HepG2 (cell line): ENCODE measurements around the gene NFYB. TPM values are rescaled to one million over a fixed set of nuclear protein-coding genes. Genes with fewer than 3 reads are reported as not detected.

Source experiments
- ATAC-seq: fragments of 200-7000 bp; cut with Tn5 transposase; 3 replicates; pipeline ENCODE4 v1.9.1; 2020; ENCODE audit warnings: mild to moderate bottlenecking, moderate library complexity
- BruUV-seq: library from RNA; stranded (reverse); fragments of 400-500 nt; replicated peaks from 2 replicates; lab custom pipeline; 2021; lab: Mats Ljungman, UMichigan
- CTCF ChIA-PET: fragments of 300-600 bp; formaldehyde crosslinking; extraction: SDS; loops from one replicate; lab custom pipeline; 2021; ENCODE audit warnings: low total read pairs, inconsistent platforms, low intra/inter-chr PET ratio; lab: Yijun Ruan, JAX
- POLR2A ChIA-PET: fragments of 350-600 bp; sonication (Branson Sonifier 250); formaldehyde crosslinking; loops from one replicate; lab custom pipeline; 2020; ENCODE audit warnings: antibody characterized with exemption, inconsistent platforms; lab: Yijun Ruan, JAX
- DNase-seq: peaks from one replicate; pipeline ENCODE4 v3.0.0-alpha.2; 2015; ENCODE audit warnings: low spot score
- FAIRE-seq: peaks from 3 replicates; lab custom pipeline; 2011; peaks lifted over from hg19 to GRCh38; lab: Jason Lieb, UNC
- H2AFZ ChIP-seq: one replicate; pipeline ENCODE4 v1.6.1; 2011; ENCODE audit warnings: low read length, inconsistent platforms
- H3K27ac ChIP-seq: fragments of 300-600 bp; 3 replicates; pipeline ENCODE4 v1.8.0; 2011; ENCODE audit warnings: mixed run types, mild to moderate bottlenecking, mixed read lengths, low read length, inconsistent platforms; ENCODE audit not compliant: insufficient read depth; ENCODE audit errors: extremely low read length
- H3K27me3 ChIP-seq, 2 experiments: fragments of 200-600 bp in 1 of 2; 2 replicates in 1 of 2; 3 replicates in 1 of 2; pipeline versions ENCODE4 v1.6.0 to v1.8.0; 2011; ENCODE audit warnings: low read length in 2 of 2, mild to moderate bottlenecking in 2 of 2, moderate library complexity in 2 of 2, inconsistent platforms in 1 of 2; ENCODE audit not compliant: insufficient read depth in 2 of 2, control insufficient read depth in 1 of 2
- H3K36me3 ChIP-seq, 2 experiments: fragments of 200-600 bp in 1 of 2; replicated peaks in 1 of 2; 2 replicates in 1 of 2; 3 replicates in 1 of 2; pipeline versions ENCODE4 v1.5.1 to v1.8.0; 2011; ENCODE audit warnings: low read length in 2 of 2, inconsistent platforms in 1 of 2; ENCODE audit not compliant: insufficient read depth in 2 of 2, control insufficient read depth in 1 of 2
- H3K4me1 ChIP-seq: 2 replicates; pipeline ENCODE4 v1.5.1; 2012; ENCODE audit warnings: low read length, inconsistent platforms; ENCODE audit not compliant: insufficient read depth
- H3K4me2 ChIP-seq: 2 replicates; pipeline ENCODE4 v1.6.0; 2011; ENCODE audit warnings: low read depth, low read length, inconsistent platforms
- H3K4me3 ChIP-seq, 3 experiments: fragments of 200-600 bp in 1 of 3; sonication (generic), shearing (Covaris generic) in 1 of 3; replicated peaks in 1 of 3; 2 replicates each; pipeline ENCODE4 v1.5.1; 2011 to 2016; ENCODE audit warnings: low read length in 3 of 3, inconsistent platforms in 2 of 3, low read depth in 2 of 3, mild to moderate bottlenecking in 2 of 3, control low read depth in 1 of 3, mixed read lengths in 1 of 3; ENCODE audit not compliant: insufficient read depth in 1 of 3
- H3K79me2 ChIP-seq: one replicate; pipeline ENCODE4 v1.6.1; 2011; ENCODE audit warnings: low read length, inconsistent platforms; ENCODE audit not compliant: insufficient read depth
- H3K9ac ChIP-seq: 2 replicates; pipeline ENCODE4 v1.6.0; 2011; ENCODE audit warnings: mild to moderate bottlenecking, low read depth, low read length, inconsistent platforms; ENCODE audit not compliant: insufficient read depth
- H3K9me3 ChIP-seq: 2 replicates; pipeline ENCODE4 v1.5.1; 2012; ENCODE audit warnings: mild to moderate bottlenecking, low read length
- H4K20me1 ChIP-seq: 2 replicates; pipeline ENCODE4 v1.6.0; 2011; ENCODE audit warnings: inconsistent platforms, mild to moderate bottlenecking, low read length, moderate library complexity; ENCODE audit not compliant: insufficient read depth
- BATF2 ChIP-seq: sonication (generic); formaldehyde crosslinking; IDR thresholded peaks from 2 replicates; pipeline ENCODE4 v1.8.0; 2022; ENCODE audit warnings: mild to moderate bottlenecking, missing genetic modification reagents, moderate library complexity
- CBX1 ChIP-seq: IDR thresholded peaks from one replicate; pipeline ENCODE4 v1.6.1; 2016; ENCODE audit warnings: antibody characterized with exemption, low read depth
- NFIB ChIP-seq: sonication (generic); formaldehyde crosslinking; IDR thresholded peaks from 2 replicates; pipeline ENCODE4 v1.9.0; 2021; ENCODE audit warnings: missing genetic modification reagents, mild to moderate bottlenecking, borderline replicate concordance
- PRDM4 ChIP-seq: sonication (generic); formaldehyde crosslinking; IDR thresholded peaks from 2 replicates; pipeline ENCODE4 v1.9.0; 2021; ENCODE audit warnings: missing genetic modification reagents, borderline replicate concordance
- SNAPC2 ChIP-seq: sonication (generic); formaldehyde crosslinking; IDR thresholded peaks from 2 replicates; pipeline ENCODE4 v1.8.1; 2022; ENCODE audit warnings: mild to moderate bottlenecking, missing genetic modification reagents
- SOX6 ChIP-seq, 2 experiments: fragments of 450-650 bp in 1 of 2; sonication (generic) in 1 of 2; formaldehyde crosslinking in 1 of 2; IDR thresholded peaks; 2 replicates each; pipeline versions ENCODE4 v1.4.0 to v1.6.1; 2017 to 2020; ENCODE audit warnings: antibody characterized with exemption in 1 of 2, mild to moderate bottlenecking in 1 of 2, missing genetic modification reagents in 1 of 2
- SRSF4 ChIP-seq: fragments of 200-400 bp; formaldehyde crosslinking; IDR thresholded peaks from one replicate; pipeline ENCODE4 v1.6.1; 2018; ENCODE audit warnings: mild to moderate bottlenecking, low read depth, low read length, moderate library complexity; ENCODE audit not compliant: poor library complexity, severe bottlenecking
- STAT6 ChIP-seq: sonication (generic); formaldehyde crosslinking; IDR thresholded peaks from 2 replicates; pipeline ENCODE4 v1.4.0; 2020; ENCODE audit warnings: missing genetic modification reagents, mild to moderate bottlenecking, borderline replicate concordance
- ZNF512 ChIP-seq: sonication (generic); formaldehyde crosslinking; IDR thresholded peaks from 2 replicates; pipeline ENCODE4 v1.4.0; 2020; ENCODE audit warnings: mild to moderate bottlenecking, missing genetic modification reagents
- ZNF543 ChIP-seq: sonication (generic); formaldehyde crosslinking; IDR thresholded peaks from 2 replicates; pipeline ENCODE4 v1.4.0; 2020; ENCODE audit warnings: mild to moderate bottlenecking, missing genetic modification reagents
- ZNF572 ChIP-seq: sonication (generic); formaldehyde crosslinking; IDR thresholded peaks from 2 replicates; pipeline ENCODE4 v1.5.1; 2020; ENCODE audit warnings: mild to moderate bottlenecking, missing genetic modification reagents
- ZSCAN30 ChIP-seq: sonication (generic); formaldehyde crosslinking; IDR thresholded peaks from 2 replicates; pipeline ENCODE4 v1.5.0; 2020; ENCODE audit warnings: mild to moderate bottlenecking, missing genetic modification reagents
- ZUFSP ChIP-seq: sonication (generic); formaldehyde crosslinking; IDR thresholded peaks from 2 replicates; pipeline ENCODE4 v1.9.0; 2021; ENCODE audit warnings: missing genetic modification reagents, mild to moderate bottlenecking, borderline replicate concordance
- WGBS: methylation state at CpG from one replicate; pipeline ENCODE4 v1.1.6; 2017; ENCODE audit warnings: low lambda C conversion rate; 5-methylcytosine and 5-hydroxymethylcytosine counted together
- in situ Hi-C: cut with HindIII; loops from 2 replicates; pipeline ENCODE4 v1.10.0; 2017; ENCODE audit warnings: low pct_unique_long_range_greater_than_20kb; ENCODE audit not compliant: extremely low pct_ligation_motif_present
- intact Hi-C: fragments of 100-400 bp; cut with micrococcal nuclease; formaldehyde crosslinking; loops from one replicate; pipeline ENCODE4 v1.10.0; 2022; ENCODE audit not compliant: unreplicated experiment
- polyA plus RNA-seq, 8 experiments: library from polyadenylated mRNA; depleted of rRNA in 3 of 8; stranded (reverse) in 7 of 8; unstranded in 1 of 8; fragments of >200 nt; fragmentation: Illumina TruSeq in 4 of 8; extraction: Trizol in 4 of 8; gene quantifications; 2 replicates each; pipeline versions ENCODE4 v1.2.1 to v1.2.3, GENCODE V29; 2011 to 2016; ENCODE audit warnings: low read depth in 4 of 8, missing spikeins in 1 of 8, mixed read lengths in 1 of 8; ENCODE audit not compliant: insufficient read depth in 1 of 8
- total RNA-seq, 5 experiments: library from RNA; depleted of rRNA; stranded (reverse); fragments of >200 nt; fragmentation: Illumina TruSeq; extraction: Trizol; gene quantifications; 2 replicates each; pipeline ENCODE4 v1.2.3, GENCODE V29; 2016; ENCODE audit warnings: low read depth in 1 of 5

NFYB gene
- total and polyA plus RNA-seq, 2 of the 13 experiments (the other 11 are each of a cell fraction or from before 2014, with no cell fraction given), result 18.7 to 36.6 TPM

- no peak for TF ChIP-seq ZNF512 (CRISPR knock-in tag)
- TF ChIP-seq SNAPC2 (CRISPR knock-in tag), result no peak
Observed at GRCh38 chr12:104095289-104095688, 42.7 kb downstream of the NFYB start (continued).

GRCh38 chr12:104094284-104094683, 43.7 kb downstream of the NFYB start:
- ChIA-PET POLR2A (no interaction called here), CTCF (no interaction called here)
- no peaks in the 10 kb centered on the region for H4K20me1 ChIP-seq
- intact Hi-C loops, result no loop called here
- H2AFZ ChIP-seq, result no peak overlapping the region
- H3K4me3 ChIP-seq, result no peak overlapping the region
- H3K9ac ChIP-seq, result no peak overlapping the region
- no peaks in the 10 kb centered on the region for H3K9me3 ChIP-seq
- no peak for FAIRE-seq
- in situ Hi-C loops, result no loop called here
- BruUV-seq, result no TSS peak
- H3K4me2 ChIP-seq, result no peak overlapping the region
- no peak overlapping the region for H3K27ac ChIP-seq
- H3K79me2 ChIP-seq, result no peaks in the 10 kb centered on the region
- ATAC-seq, result no peak
- H3K4me1 ChIP-seq, result no peaks in the 10 kb centered on the region
- 97% methylated on average over 3 of the region's 3 CpGs for WGBS
- DNase-seq, result no peak
- H3K36me3 ChIP-seq, result peaks cover 0 to 2% of the 10 kb centered on the region in 2 experiments; a peak in 1 of 5 replicates
- H3K27me3 ChIP-seq, result no peaks in the 10 kb centered on the region
- TF ChIP-seq BATF2 (no peak), CBX1 (no peak), SOX6 (IDR thresholded peaks at IDR 0.05) (no peak), SOX6 (CRISPR knock-in tag; IDR thresholded peaks at IDR 0.05) (no peak), STAT6 (no peak), NFIB (CRISPR knock-in tag) (no peak), ZSCAN30 (no peak), SRSF4 (no peak), ZNF572 (no peak), PRDM4 (CRISPR knock-in tag) (no peak), ZNF543 (CRISPR knock-in tag) (no peak), ZUFSP (CRISPR knock-in tag) (no peak)
